Fibroblast of lung (primary cell): ENCODE results near the gene WNT3A. TPM values are rescaled to one million over a fixed set of nuclear protein-coding genes. Genes with fewer than 3 reads are reported as not detected.

Experiments used
- DNase-seq, 2 donors: peaks; one replicate each; pipeline versions ENCODE4 v3.0.0 to v3.0.0-alpha.2; 2010; ENCODE audit warnings: low read depth in 2 of 2
- H2AFZ ChIP-seq: 2 replicates; pipeline ENCODE4 v1.5.1; 2012; ENCODE audit warnings: low read length, control low read depth, inconsistent platforms
- H3K27ac ChIP-seq: 2 replicates; pipeline ENCODE4 v1.5.1; 2011; ENCODE audit warnings: low read length, control low read depth; ENCODE audit not compliant: insufficient read depth
- H3K27me3 ChIP-seq: 2 replicates; pipeline ENCODE4 v1.5.1; 2011; ENCODE audit warnings: mild to moderate bottlenecking, low read length; ENCODE audit not compliant: control insufficient read depth, insufficient read depth
- H3K36me3 ChIP-seq: 2 replicates; pipeline ENCODE4 v1.5.1; 2011; ENCODE audit warnings: low read length; ENCODE audit not compliant: control insufficient read depth, insufficient read depth
- H3K4me1 ChIP-seq: 2 replicates; pipeline ENCODE4 v1.5.1; 2011; ENCODE audit warnings: low read length; ENCODE audit not compliant: control insufficient read depth, insufficient read depth; ENCODE audit errors: extremely low read depth
- H3K4me2 ChIP-seq: 2 replicates; pipeline ENCODE4 v1.5.1; 2011; ENCODE audit warnings: low read length, control low read depth; ENCODE audit not compliant: insufficient read depth; ENCODE audit errors: extremely low read depth
- H3K4me3 ChIP-seq, 4 experiments: fragments of 200-600 bp in 1 of 4; sonication (generic) in 1 of 4; replicated peaks in 1 of 4; 2 replicates each; pipeline ENCODE4 v1.5.1; 2011 to 2016; ENCODE audit warnings: low read length in 4 of 4, low read depth in 3 of 4, mild to moderate bottlenecking in 3 of 4, control low read depth in 2 of 4, inconsistent platforms in 1 of 4, mixed read lengths in 1 of 4; ENCODE audit not compliant: insufficient read depth in 1 of 4; ENCODE audit errors: control extremely low read depth in 1 of 4
- H3K79me2 ChIP-seq: 2 replicates; pipeline ENCODE4 v1.5.1; 2012; ENCODE audit warnings: mild to moderate bottlenecking, low read length, inconsistent platforms; ENCODE audit not compliant: control insufficient read depth, insufficient read depth
- H3K9ac ChIP-seq: 2 replicates; pipeline ENCODE4 v1.5.1; 2011; ENCODE audit warnings: mild to moderate bottlenecking, low read length, control low read depth; ENCODE audit not compliant: insufficient read depth
- H3K9me3 ChIP-seq: 2 replicates; pipeline ENCODE4 v1.5.1; 2012; ENCODE audit warnings: low read depth, low read length; ENCODE audit not compliant: control insufficient read depth, insufficient read depth
- H4K20me1 ChIP-seq: 2 replicates; pipeline ENCODE4 v1.5.1; 2011; ENCODE audit warnings: low read length; ENCODE audit not compliant: control insufficient read depth, insufficient read depth; ENCODE audit errors: extremely low read depth
- EZH2 ChIP-seq: IDR thresholded peaks from 2 replicates; pipeline ENCODE4 v1.5.1; 2012; ENCODE audit warnings: low read length, control low read depth, mild to moderate bottlenecking; ENCODE audit errors: missing control alignments
- polyA plus RNA-seq, 2 donors: library from polyadenylated mRNA; depleted of rRNA in 1 of 2; stranded (reverse) in 1 of 2; unstranded in 1 of 2; fragments of >200 nt; gene quantifications; 2 replicates each; pipeline ENCODE4 v1.2.1, GENCODE V29; 2011 to 2012; ENCODE audit warnings: missing spikeins in 1 of 2
- total RNA-seq: library from RNA; depleted of rRNA; stranded (reverse); fragments of >200 nt; gene quantifications from 2 replicates; pipeline ENCODE4 v1.2.1, GENCODE V29; 2014
- TF ChIP-seq, protein P1 (sequence below), 2 donors: IDR thresholded peaks in 1 of 2; conservative IDR thresholded peaks in 1 of 2; 1 replicate in 1 of 2; 2 replicates in 1 of 2; pipeline ENCODE4 v1.5.1; 2011 to 2012; ENCODE audit warnings: low read length in 2 of 2, control low read depth in 1 of 2, inconsistent platforms in 1 of 2, low read depth in 1 of 2, mild to moderate bottlenecking in 1 of 2

WNT3A gene
- total and polyA plus RNA-seq, 2 donors (not counting 1 experiment from before 2014, with no cell fraction given): not detected

GRCh38 chr1:228007801-228008341 is 1.1 kb downstream of the WNT3A start:
- Histone ChIP-seq H3K27ac (no peak overlapping the region), H3K4me2 (no peak overlapping the region), H2AFZ (no peak overlapping the region), H3K36me3 (no peaks in the 10 kb centered on the region), H3K79me2 (no peaks in the 10 kb centered on the region), H3K9me3 (no peaks in the 10 kb centered on the region), H3K4me3 (no peak overlapping the region), H3K9ac (no peak overlapping the region), H4K20me1 (no peaks in the 10 kb centered on the region), H3K4me1 (no peaks in the 10 kb centered on the region), H3K27me3 (peaks cover 37% of the 10 kb centered on the region)
- no peak for DNase-seq
- TF ChIP-seq, protein P1, sequence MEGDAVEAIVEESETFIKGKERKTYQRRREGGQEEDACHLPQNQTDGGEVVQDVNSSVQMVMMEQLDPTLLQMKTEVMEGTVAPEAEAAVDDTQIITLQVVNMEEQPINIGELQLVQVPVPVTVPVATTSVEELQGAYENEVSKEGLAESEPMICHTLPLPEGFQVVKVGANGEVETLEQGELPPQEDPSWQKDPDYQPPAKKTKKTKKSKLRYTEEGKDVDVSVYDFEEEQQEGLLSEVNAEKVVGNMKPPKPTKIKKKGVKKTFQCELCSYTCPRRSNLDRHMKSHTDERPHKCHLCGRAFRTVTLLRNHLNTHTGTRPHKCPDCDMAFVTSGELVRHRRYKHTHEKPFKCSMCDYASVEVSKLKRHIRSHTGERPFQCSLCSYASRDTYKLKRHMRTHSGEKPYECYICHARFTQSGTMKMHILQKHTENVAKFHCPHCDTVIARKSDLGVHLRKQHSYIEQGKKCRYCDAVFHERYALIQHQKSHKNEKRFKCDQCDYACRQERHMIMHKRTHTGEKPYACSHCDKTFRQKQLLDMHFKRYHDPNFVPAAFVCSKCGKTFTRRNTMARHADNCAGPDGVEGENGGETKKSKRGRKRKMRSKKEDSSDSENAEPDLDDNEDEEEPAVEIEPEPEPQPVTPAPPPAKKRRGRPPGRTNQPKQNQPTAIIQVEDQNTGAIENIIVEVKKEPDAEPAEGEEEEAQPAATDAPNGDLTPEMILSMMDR (conservative IDR thresholded peaks at IDR 0.05 in 1 of 2, IDR thresholded peaks at IDR 0.05 in 1 of 2; ENCODE audit: low read depth in 1 of 2, low read length in 2 of 2): no peak
- TF ChIP-seq EZH2: no peak

DNA sequence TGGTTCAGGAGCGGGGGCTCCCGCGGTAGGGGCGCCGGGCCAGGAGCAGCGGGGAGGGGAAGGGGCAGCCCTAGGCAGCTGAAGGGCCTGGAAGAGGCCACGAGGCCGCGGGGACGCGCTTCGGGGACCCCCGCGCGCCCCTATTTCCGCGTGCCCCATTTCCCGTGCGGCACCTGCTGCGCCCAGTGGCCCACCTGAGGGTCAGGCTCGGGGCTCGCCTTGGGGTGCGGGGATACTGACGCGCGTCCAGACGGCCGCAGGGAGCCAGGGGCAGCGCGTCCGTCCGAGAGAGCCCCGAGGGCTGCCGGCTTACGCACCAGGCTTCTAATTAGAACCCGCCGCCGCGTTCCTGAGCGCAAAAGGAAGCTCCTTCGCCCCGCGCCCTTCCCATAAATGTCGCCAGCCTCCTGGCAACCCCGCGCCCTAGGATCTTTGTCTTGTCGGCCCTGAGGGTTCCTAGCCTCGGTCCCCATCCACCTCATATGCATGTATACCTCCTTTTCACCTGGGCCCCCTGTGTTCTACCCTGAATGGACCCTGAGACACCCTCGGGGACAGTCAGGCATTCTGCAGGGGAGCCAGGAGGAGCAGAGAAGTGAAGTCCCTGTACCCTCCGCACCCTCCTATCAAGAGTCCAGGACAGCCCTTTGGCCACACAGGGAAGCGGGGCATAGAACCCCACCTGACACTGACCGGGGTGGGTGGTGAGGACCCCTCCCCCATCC is 1.8 kb downstream of the WNT3A start:
- DNase-seq: no peak
- H3K27me3 ChIP-seq: peaks cover 37% of the 10 kb centered on the region

DNA sequence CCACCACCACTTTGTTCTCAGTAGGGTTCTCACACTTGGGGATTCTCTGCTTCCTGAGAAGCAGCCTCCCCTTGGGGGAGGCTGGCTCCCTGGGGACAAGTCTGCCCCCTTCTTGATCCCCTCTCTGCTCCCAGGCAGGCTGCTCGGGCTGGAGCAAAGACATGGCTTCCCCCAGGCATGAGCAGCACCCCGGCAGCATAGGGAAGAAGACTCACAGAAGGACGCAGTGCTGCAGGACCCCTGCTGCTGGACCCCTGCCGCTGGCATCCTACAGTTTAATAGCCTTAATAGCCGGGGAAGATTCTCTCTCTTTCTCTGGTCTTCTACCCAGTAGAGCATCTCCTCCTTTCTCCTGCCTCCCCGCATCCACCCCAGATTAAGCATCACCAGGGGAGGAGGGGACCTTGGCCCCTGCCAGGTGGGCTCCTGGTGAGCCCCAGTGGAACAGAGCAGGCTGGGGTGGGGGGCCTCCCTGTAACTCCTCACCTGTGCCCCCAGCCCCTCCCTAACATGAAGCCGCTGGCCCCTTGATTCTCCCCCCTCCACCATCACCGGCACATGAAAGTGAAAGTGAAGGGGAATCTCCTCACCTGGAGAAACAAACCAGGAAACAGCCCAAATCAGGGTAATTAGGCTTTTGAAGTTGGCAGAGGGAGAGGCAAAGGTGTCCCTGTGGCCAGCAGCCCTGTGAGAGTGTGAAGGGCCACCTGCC is 2.5 kb downstream of the WNT3A start:
- no peak for DNase-seq

More for the DNA sequence above, 1.8 kb downstream of the WNT3A start:
- Histone ChIP-seq H4K20me1 (no peaks in the 10 kb centered on the region), H3K4me1 (no peaks in the 10 kb centered on the region), H2AFZ (no peak overlapping the region), H3K36me3 (no peaks in the 10 kb centered on the region), H3K79me2 (no peaks in the 10 kb centered on the region), H3K27ac (no peak overlapping the region), H3K4me2 (no peak overlapping the region), H3K4me3 (no peak overlapping the region), H3K9me3 (no peaks in the 10 kb centered on the region), H3K9ac (no peak overlapping the region)
- TF ChIP-seq, protein P1 (conservative IDR thresholded peaks at IDR 0.05 in 1 of 2, IDR thresholded peaks at IDR 0.05 in 1 of 2; ENCODE audit: low read depth in 1 of 2, low read length in 2 of 2): no peak
- TF ChIP-seq EZH2: no peak

More for the DNA sequence above, 2.5 kb downstream of the WNT3A start:
- no peaks in the 10 kb centered on the region for H3K4me1 ChIP-seq
- H3K9ac ChIP-seq: no peak overlapping the region
- TF ChIP-seq EZH2: no peak
- TF ChIP-seq, protein P1 (conservative IDR thresholded peaks at IDR 0.05 in 1 of 2, IDR thresholded peaks at IDR 0.05 in 1 of 2; ENCODE audit: low read depth in 1 of 2, low read length in 2 of 2): no peak
- no peak overlapping the region for H2AFZ ChIP-seq
- H3K9me3 ChIP-seq: no peaks in the 10 kb centered on the region
- H3K27me3 ChIP-seq: peaks cover 35% of the 10 kb centered on the region
- no peak overlapping the region for H3K4me3 ChIP-seq
- H3K4me2 ChIP-seq: no peak overlapping the region
- no peaks in the 10 kb centered on the region for H3K79me2 ChIP-seq
- H3K36me3 ChIP-seq: no peaks in the 10 kb centered on the region
- H3K27ac ChIP-seq: no peak overlapping the region
- H4K20me1 ChIP-seq: no peaks in the 10 kb centered on the region
